GM19452 (cell line): Measurements from ENCODE around the gene PRXL2B.

ENCODE experiments used
- ATAC-seq: cut with Tn5 transposase; IDR thresholded peaks from one replicate; pipeline ENCODE4 v1.9.1; 2021; ENCODE audit not compliant: unreplicated experiment

Gene PRXL2B

DNA sequence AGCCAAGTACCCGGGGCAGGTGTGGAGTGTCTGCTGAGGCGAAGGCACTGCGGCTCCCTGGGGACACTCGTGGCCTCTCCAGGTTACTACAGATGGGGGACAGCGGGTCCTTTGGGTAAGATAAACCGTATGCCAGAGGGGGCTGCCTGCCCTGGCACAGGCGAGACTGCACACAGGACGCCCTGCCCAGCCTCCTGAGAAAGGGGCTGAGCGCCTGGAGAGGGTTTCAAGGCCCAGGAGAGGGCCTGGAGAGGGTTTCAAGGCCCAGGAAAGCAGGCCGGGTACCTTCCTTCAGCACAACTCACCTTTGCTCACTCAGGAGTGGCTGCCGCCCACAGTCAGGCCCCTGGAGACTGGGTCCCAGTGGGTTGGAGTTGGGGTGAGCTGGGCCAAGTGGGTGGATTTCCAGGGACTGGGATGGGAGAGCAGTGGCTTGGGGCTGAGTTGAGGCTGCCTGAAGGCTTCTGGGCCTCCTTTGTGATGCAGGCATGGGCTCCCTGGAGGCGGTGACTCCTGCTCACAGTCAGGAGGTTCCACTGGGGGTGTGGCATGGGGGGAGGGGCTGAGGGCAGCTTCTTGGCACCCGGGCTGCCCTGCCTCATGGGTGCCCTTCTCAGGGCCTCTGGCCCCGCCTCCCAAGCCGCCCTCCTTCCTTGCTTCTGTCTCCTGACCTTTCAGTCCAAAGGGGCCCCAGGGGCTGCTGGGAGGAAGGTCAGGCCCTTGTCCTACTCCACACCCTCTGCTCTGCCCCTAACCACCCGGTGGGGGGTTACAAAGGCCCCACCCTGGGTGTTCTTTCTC lies 46.2 kb downstream of the PRXL2B start, which contains the start of gene MMEL1:
Gene MMEL1, minus strand, starts transcription at position 456 of the 801 bp plus-strand sequence. CDS start 3,532 bp downstream, outside the sequence.
- no peak for ATAC-seq

DNA sequence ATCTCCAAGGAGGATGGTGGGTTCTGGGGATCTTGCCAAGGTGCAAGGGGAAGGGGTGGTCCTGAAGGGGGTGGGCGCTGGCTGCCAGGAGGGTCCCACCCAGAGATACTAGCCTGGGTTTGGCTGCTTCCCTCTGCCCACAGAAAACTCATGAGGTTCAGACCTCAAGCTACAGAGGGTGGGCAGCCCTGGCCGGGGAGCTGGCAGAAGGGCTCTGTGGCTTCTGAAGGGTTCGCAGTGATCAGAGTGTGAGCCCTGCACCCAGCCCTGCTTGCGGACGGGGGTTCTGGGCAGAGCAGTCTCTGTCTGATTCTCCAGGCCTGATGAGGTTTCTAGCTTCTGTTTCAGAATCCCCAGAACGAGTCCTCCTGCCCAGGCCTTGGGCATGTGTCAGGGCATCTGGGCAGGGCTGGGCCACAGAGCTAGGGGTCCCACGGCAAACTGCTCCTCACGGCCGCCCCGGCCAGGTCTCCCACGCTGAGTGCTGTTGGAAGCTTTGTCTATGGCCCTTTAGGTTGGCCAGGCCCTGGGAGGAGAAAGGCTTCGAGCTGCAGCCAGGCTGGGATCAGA lies 46.9 kb downstream of the PRXL2B start:
- ATAC-seq = no peak

DNA sequence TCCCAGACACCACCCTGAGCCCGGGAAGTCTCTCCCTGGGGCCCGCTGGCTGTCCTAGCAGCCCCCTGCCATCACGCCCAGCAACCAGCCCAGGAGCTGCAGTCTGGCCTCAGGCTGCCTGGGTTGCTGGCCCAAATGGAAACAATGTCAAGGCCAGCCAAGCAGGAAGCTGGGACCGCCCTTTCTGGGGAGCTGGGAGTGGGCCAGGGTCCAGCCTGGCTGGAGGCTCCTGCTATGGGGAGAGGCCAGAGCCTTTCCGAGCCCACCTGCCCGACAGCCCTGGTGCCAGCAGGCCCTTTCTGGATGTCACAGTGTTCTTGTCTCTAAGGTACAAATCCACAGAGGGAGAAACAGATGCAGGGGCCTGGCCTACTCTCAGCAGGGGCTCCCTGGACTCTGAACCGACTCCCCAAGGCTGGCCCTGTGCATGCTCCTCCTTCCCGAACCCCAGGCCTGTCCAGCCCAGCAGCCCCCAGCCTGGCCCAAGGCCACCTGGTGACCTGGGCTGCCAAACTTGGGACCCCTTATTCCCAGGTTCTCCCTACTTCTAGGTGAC lies 47.4 kb downstream of the PRXL2B start:
- ATAC-seq = no peak

DNA sequence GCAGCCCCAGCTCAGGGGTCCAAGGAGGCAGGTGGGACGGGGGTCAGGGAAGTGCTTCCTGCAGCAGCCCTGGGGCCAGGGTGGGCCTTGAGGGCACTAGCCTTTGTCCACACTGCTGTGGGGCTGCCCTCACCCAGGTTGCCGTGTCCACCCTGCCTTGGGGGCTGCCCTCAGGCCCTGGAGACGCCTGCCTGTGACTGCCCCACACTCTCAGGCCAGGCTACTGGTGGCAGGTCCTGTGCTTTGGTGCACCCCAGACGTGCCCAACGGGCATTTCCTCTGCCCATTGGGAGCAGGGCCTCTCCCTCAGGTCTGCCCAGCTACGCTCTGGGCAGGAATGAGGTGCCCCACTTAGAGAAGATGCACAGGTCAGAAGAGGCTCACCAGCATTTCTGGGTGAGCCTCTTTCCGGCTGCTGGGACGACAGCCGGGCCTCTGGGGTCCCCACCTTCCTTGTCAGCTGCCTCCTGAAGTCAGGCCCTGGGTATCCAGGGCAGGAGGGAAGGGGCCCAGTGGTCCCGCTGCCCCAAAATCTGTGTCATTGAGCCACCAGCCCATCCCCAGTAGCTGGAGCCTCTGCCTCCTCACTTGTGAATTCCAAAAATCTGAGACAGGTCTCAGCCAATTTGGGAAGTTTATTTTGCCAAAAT lies 48.9 kb downstream of the PRXL2B start:
- no peak for ATAC-seq

DNA sequence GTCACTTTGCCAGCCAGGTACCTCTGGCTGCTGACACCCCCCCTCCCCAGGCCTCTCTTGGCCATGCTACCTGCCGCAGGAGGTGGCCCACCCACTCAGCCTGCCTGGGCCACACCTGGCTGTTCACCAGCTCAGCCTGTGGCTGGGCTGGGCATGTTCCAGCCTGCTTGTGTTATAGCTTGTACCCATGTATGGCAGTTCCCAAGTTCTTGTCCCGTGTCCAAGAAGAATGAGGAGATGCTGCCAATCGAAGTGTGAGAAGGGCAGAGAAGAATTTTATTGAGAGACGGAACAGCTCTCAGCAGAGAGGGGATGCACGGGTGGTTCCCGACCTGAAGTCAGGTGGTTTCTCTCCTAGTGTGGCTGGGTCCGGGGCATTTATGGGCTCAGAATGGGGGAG lies 50.2 kb downstream of the PRXL2B start:
- ATAC-seq = no peak

DNA sequence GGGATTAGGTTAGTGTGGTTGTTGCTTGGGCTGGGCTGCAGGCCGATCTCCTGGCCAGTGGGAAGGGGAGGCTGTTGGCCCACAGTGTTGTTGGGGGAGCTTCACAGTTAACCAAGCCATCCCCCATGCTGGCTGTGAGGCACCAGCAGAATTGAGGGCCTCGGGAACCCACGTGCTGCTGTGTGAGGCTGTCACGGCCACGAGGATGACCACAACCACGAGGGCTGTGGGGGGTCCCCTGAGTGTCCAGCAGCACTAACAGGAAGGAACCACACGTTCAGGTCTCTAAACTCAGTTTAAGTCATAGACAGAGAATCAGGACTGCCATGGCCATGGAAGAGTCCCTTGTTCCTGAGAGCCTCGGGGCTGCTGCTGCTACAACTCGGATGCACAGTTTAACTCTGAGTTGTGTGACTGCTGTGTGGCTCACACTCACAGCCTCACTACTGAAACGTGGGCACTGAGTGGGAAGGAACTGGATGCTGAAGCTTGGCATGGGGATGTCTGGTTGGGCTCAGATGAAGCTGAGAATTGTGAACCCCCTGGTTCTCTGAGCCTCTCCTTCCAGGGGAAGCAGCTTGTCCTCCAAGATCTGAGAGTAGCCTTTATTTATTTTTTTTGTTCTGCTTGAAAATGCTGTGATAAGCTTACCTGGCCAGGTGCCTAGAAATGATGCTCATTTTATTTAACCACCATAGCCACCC lies 51.0 kb downstream of the PRXL2B start:
- ATAC-seq = no peak

DNA sequence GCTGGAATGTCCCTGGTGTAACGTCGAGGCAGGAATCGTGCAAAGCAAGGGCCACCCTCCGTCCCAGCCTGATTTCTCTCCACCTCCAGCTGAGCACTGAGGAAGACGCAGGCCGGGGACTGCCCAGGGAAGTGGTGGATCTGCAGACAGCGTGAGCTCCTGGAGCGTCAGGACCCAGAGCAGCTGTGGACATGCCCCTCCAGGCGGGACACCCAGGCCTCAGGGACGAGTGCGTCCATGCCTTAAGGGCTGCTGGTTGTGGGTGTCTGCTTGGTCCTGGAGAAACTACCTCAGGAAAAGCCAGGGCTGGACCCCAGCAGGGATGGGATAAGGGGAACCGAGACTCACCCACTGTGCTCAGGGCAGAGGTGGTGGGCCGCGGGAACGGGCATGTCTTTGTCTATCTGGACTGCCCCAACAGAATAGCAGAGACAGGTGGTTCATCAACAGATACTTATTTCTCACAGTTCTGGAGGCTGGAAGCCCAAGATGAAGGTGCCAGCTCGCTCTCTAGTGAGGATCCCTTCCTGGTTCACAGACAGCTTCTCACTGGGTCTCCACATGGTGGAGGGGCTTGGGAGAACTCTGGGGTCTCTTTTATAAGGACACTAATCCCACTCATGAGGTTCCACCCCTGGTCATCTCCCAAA lies 52.0 kb downstream of the PRXL2B start:
- ATAC-seq = no peak

DNA sequence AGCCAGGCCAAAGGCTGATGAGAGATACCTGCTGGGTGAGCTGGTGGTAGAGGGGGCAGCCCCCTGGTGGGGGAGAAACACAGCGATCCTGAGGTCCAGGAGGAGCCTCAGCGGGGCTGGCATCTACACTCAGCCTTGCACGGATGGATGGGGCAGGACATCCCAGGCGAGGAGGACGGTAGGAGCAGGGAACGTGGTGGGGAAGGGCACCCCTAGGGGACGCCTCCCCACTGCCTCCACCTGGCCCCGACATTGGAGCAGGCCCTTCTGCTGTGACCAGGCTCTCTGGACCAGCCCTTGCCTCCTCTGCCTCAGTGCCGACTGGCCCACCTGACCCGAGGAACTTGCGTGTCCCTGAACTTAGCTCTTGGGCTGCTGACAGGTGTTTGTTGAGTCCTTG lies 52.6 kb downstream of the PRXL2B start:
- no peak for ATAC-seq

DNA sequence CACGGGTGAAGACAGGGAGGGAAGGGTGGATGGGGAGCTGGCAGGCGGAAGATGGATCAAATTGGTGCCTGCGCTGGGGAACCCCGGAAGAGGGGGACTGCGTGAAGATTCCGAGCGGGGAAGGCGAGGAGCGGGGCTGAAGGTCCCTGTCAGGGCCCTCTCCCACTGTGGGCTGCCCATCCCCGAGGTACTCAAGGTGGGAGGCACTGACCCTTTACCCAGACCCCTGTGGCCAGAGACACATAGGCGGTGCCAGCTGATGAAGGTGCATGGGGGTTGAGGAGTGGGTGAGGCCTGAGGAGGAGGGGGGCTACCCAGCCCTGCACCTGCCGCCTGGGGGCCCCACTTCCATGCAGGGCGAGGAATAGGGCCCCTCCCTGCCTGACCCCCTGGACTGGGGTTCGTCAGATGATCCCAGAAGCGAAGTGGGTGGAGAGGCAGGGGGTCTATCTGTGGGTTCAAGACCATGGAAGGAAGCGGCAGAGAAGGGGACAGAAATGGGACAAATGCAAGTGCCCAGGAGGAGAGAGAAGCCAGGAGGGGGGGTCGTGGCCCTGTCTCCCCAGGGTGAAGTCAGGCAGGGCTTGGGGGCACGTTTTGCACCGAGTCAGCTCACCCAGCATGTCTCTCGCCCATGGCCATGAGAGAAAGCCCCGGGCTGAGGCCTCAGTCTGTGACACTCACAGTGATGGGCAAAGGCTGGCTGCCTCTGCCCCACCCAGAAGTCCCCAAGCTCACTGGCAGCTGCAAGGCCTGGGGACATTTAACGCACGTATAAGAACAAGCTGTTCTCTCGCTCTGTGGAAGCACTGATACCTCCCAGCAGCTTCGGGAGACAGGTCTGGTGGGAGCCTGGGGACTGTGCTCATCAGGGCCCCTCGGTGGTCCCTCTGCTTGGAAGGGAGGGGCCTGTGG lies 53.3 kb downstream of the PRXL2B start:
- no peak for ATAC-seq

DNA sequence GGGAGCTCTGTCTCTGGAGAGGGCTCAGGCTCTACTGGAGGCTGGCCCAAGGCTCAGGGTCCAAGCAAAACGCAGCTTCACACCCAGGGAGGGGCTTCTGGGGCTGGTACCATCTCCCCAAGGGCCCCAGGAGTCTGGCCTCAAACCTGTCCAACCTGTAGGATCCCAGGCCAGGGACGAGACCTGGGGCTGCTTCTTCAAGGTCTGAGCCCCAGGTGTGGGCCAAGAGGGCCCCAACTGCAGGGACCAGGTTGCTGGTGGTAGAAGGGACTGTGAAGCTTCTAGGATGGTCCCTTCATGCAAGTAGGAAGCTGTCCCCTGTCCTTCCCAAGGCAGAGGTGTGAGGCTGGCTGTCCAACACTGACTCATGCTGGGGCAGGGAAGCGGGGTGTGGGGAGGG lies 54.0 kb downstream of the PRXL2B start:
- ATAC-seq = no peak
